Hematopoietic multipotent progenitor cell treated with erythropoietin and hydrocortisone succinate and interleukin-3 and kit ligand, for 17 days (in vitro differentiated cells): ENCODE measurements around the gene TPPP.
"Not testable (repeated sequence)": the region's sequence is repeated elsewhere in the genome, so short reads cannot be mapped to it uniquely, and the experiment has no call there.

ENCODE experiments used
- DNase-seq: peaks from one replicate; pipeline ENCODE4 v3.0.0-alpha.2; 2015; ENCODE audit warnings: low spot score

The TPPP gene

DNA sequence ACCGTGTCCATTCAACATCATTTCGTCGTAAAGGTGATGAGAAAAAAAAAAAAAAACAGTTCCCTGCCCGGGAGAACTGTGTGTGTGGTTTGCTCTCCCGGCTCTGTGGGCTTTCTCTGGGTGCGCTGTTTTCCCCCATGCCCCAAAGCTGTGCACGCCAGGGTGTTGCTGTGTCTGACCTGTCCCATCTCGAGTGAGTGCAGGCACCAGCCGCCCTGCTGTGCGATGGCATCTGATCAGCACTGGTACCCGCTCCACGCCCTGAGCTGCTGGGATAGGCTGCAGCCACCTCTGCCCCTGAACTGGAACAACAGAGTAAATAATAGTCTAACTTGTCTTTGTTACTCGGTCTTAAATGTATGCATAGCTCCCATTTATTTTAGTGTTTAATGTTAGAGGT lies 47.7 kb downstream of the TPPP start:
- DNase-seq, result no peak

DNA sequence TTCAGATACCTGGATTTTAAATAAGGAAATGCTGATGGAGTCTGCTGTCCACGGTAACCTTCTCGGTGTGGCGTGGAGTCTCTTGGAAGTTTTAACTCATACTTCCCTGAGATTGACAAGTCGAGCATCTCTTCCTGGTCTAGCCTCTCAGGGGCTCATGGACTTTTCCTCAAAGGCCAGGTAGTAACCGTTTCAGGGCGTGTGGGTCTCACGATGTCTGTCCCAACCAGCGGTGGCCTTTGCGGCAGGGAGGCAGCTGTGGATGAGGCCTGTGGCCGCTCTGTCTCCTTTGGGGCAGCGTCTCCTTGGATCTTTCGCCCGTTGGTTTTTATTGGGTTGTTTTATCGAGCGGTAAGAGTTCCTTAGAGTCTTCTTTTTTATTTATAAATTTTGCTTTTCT lies 48.2 kb downstream of the TPPP start:
- DNase-seq, result no peak

GRCh38 chr5:644509-644908 lies 48.6 kb downstream of the TPPP start:
- DNase-seq, result no peak

DNA sequence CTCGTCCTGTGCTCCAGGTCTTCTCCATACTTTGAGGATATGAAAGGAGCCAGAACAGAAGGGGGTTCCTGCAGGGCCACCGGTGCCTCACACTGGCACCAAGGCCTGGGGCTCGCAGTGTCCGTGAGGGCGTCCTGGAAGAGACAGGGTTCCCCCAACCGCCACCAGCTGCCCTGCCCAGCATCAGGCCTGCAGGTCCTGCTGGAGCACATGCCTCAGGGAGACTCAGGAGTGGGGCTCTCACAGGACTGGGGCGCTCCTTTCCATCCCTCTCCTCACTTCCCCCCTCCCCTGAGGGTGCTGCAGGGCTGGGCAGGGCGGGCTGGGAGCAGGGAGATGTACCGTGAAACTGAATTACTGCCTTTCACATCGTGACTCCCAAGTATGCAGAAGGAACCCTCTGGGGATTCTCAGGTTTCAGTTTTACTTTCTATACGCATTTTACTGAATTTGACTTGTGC lies 49.3 kb downstream of the TPPP start:
- no peak for DNase-seq

- no peak for DNase-seq
Observed at GRCh38 chr5:643351-643801, 49.8 kb downstream of the TPPP start.

GRCh38 chr5:642481-642880 lies 50.7 kb downstream of the TPPP start:
- DNase-seq, result no peak

DNA sequence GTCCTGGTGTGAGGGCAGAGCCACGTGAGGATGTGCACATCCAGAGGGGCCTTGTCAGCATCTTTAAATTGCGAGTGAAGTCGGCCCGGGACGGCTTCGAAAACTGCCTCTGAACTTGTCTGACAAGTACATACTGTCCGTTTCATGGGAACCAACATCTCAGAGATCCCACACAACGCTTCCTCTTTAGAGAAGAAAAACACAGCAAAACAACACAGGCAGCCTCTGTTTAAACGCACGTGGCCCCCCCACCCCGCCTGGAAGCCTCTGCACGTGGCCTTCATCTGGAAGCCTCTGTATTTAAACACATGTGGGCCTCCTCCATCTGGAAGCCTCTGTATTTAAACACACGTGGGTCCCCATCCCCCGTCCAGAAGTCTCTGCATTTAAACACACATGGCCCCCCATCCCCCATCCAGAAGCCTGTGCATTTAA lies 51.8 kb downstream of the TPPP start:
- DNase-seq, result no peak

DNA sequence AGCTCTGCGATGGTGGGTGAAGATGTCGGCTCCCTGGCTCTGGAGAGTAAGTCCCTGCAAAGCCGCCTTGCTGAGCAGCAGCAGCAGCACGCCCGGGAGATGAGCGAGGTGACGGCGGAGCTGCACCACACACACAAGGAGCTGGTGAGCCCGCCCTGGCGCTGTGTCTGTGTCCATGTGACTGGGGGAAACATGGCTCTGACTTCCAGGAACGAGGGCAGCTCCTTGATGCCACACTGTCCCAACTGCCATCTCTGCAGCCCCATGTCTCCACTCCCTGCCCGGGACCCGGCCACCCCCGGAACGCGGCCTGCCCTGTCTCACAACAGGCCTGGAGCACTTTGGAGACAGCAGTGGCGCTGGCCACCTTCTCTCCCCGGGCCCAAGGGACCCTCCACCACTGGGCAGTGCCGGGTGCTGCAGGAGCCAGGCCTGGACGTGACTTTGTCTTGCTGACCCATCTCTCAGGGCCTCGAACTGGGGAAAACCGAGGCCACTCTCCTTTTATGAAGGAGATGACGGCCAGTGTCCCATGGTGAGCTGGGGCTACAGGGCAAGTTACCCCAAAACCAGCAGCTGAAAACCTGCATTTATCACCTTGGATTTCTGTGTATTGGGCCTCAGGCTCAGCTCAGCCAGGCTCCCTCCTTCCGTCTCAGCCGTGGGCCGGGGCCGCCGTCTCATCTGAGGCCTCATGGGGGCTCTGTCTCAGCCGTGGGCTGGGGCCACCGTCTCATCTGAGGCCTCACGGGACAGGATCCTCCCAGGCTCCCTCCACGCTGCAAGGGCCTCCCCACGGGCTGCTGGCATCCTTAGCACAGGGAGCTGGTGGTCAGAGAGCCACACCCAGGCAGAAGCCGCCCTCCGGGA lies 52.5 kb downstream of the TPPP start:
- DNase-seq, result no peak

DNA sequence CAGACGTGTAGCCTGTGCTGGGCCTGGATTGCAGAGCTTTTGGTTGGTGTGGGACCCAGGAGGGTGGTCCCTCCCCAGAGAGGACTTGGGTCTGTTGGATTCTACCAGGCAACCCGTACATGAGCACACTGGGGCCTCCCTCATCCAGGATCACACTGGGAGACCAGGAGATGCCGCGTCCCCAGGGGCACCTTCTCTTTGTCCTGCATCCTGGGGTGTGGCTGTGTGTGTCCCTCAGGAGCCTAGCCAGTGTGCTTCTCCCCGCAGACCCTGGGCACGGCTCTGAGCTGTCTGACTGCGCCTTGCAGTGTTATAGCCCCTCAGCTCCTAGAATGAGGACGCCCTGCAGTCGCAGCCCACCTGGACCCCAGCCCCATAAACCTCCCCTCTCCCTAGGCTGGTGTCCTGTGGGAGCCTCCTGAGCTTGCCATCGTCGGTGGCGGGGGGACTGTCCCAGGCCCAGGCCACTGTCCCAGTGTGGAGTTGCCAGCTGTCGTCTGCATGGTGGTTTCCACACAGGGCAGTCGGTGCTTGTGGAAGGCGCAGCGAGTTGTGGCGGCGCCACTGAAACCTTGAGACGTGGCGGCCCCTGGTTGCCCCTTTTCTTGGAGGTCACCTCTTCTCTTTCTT lies 53.5 kb downstream of the TPPP start:
- no peak for DNase-seq

DNA sequence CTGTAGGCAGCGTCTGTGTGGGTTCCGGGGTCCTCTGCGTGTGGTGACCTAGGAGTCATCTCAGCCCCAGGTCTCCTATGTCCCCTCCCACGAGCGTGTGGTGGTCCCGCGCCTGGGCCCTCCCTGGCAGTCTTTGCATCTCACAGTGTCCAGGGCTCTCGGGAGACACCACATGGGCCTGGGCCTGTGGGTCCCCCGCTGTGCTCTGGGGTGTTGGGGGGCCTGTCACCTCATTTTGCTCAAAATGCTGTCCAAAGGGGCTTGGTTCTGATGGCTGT lies 54.0 kb downstream of the TPPP start:
- DNase-seq, result no peak

DNA sequence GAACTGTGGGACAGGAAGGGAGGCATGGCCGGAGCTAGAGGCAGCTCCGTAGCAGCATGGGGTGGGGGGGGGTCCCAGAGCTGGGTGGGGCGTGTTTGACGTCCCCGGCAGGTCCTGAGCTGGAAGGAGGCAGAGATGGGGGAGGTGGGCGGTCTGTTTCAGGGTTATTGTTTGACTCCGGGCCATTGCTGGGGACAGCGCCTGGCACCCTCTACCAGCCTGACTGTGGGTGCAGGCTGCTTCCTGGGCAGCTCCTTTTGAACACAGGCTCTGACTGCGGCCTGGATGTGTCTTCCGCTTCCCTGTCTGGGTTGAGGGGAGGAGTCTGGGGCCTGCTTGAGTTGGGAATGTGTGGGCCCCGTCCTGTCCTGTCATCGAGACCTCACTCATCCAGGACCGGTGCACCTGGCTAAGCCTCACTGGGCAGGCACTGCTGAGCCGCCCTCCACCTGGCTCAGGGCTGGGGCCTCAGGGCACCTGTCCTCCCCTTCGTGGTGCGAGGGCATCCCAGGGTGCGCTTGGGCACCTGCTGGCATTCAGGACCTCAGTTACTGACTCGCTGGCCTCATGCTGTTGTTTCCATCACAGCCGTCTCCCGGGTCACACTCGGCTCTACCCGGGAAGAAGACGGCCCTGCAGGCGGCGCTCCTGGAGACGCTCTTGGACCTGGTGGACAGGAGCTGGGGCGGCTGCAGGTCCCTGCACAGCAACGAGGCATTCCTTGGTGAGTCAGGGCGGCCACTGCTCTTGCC lies 54.5 kb downstream of the TPPP start:
- DNase-seq, result no peak

DNA sequence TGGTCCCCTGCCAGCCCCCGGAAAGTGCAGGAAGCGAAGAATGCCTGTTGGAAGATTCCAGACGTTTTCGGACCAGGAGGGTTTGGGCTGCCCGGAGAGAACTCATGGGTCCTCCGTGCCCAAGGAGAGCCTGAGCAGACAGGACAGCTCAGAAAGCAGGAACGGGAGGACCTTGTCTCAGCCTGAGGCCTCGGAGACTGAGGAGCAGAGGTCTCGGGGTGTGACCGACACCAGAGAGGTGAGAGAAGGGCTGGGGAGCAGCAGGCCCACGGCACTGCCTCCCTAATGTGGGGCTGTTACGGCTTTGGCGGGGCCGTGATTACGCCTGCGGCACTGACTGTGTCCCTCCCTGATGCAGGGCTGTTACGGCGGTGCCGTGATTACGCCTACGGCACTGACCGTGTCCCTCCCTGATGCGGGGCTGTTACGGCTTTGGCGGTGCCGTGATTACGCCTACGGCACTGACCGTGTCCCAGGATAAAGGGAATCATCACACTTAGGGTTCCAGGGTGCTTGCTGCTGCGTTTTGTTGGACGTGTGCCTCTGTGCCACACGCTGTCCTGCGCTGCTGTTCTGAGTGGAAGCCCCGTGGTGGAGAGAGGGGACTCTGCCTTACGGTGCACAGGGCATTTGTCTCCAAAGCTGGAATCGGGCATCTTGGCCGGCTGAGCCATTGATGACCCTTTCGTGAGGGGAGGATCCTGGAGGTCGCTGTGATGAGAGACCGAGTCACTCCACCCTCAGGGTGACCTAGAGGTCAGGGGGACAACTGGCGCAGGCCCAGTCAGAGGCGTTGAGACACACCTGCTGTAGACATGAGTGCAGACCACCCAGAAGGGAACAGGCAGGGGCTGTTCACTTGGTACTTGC lies 55.3 kb downstream of the TPPP start:
- no peak for DNase-seq

DNA sequence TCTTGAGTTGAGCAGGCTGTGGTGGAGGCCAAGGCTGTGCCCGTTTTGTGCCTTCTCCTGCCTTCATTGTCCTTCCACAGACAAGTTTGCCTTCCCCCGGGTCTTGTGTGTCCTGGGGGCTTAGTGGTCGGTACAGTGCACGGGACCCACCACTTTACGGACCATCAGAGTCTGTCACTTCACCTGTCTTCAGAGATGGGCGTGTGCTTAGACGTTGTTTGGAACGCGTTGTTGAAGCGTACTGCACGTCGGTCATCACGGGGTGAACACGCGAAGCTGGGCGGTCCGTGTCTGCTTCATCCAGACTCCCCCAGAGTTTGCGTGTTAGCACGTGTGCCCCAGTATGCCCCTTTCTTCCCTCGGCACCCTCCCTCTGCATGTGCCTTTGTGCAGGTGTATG lies 56.2 kb downstream of the TPPP start:
- DNase-seq, result no peak

- DNase-seq, result no peak
Observed at GRCh38 chr5:635306-636055, 57.7 kb downstream of the TPPP start.

GRCh38 chr5:634191-634590 lies 59.0 kb downstream of the TPPP start:
- DNase-seq, result no peak

- DNase-seq, result no peak
Observed at GRCh38 chr5:633501-633955, 59.6 kb downstream of the TPPP start.

- not testable (repeated sequence) for DNase-seq
Observed at GRCh38 chr5:628351-629205, 64.6 kb downstream of the TPPP start.

GRCh38 chr5:627840-628239 lies 65.3 kb downstream of the TPPP start:
- no peak for DNase-seq

GRCh38 chr5:626850-627249 lies 66.3 kb downstream of the TPPP start:
- DNase-seq, result no peak

DNA sequence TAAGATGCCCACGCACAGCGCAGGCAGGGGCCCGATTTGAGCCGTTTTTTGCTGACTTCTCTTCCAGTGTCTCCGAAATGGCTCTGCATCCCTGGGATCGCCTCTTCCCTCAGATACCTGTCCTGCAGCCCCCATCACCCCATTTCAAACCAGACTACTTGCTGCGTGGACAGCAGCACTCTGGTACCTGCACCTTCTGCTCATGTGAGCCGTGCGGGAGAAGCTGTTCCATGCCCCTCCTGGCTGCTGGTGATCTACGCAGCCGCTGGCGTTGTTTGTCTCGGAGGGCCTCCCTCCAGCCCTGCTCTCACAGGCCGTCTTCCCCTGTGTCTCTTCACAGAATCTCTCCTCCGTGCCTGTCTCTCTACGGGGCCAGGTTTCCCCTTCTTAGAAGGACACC lies 67.6 kb downstream of the TPPP start:
- no peak for DNase-seq
